ENCODE results near the gene HS1BP3.

The HS1BP3 gene

GRCh38 chr2:20650877-20651730 is at the start of gene HS1BP3:
TSS of gene HS1BP3 (minus strand) at chr2:20651098. CDS start at chr2:20651063, 35 bp downstream.
- Mint-ChIP-seq H3K27me3 (peaks cover 18% of the 10 kb centered on the region), H3K4me3 (peak within 1 kb of the TSS; percentile 87), H3K36me3 (no peaks in the 10 kb centered on the region), H3K4me1 (peaks cover 37% of the 10 kb centered on the region), H3K27ac (peak within 1 kb of the TSS; percentile 88), H3K9me3 (no peaks in the 10 kb centered on the region)
- CTCF ChIA-PET = interaction anchor here (0.6 to 3.4 kb wide), 19 partner anchors 10 to 392 kb away, joined by 3 to 39 read pairs (median 4); partner anchors contain the start of gene RHOB
- DNase-seq = peak; percentile 87

GRCh38 chr2:20698916-20699613 is 48.2 kb upstream of the HS1BP3 start:
- Mint-ChIP-seq H3K36me3 (peaks cover 5% of the 10 kb centered on the region), H3K27ac (no peak overlapping the region), H3K27me3 (no peaks in the 10 kb centered on the region), H3K4me3 (no peak overlapping the region), H3K9me3 (no peaks in the 10 kb centered on the region), H3K4me1 (peaks cover 12% of the 10 kb centered on the region)
- no peak for DNase-seq
- CTCF ChIA-PET = no interaction called here

- no peak overlapping the region for H3K27ac Mint-ChIP-seq
- no peak for DNase-seq
- H3K9me3 Mint-ChIP-seq = no peaks in the 10 kb centered on the region
- H3K4me1 Mint-ChIP-seq = peaks cover 12% of the 10 kb centered on the region
- H3K4me3 Mint-ChIP-seq = no peak overlapping the region
- no peaks in the 10 kb centered on the region for H3K27me3 Mint-ChIP-seq
- peaks cover 5% of the 10 kb centered on the region for H3K36me3 Mint-ChIP-seq
- CTCF ChIA-PET = interaction anchor here (1.5 kb wide), 1 partner anchor 266 kb away, joined by 3 read pairs; no protein-coding TSS in a partner anchor
These were observed 46.5 kb upstream of the HS1BP3 start for GRCh38 chr2:20697322-20697934.

- Mint-ChIP-seq H3K4me3 (no peak overlapping the region), H3K9me3 (no peaks in the 10 kb centered on the region), H3K27me3 (no peaks in the 10 kb centered on the region), H3K4me1 (peaks cover 12% of the 10 kb centered on the region), H3K36me3 (peaks cover 9% of the 10 kb centered on the region), H3K27ac (no peak overlapping the region)
- no peak for DNase-seq
- CTCF ChIA-PET = interaction anchor here (0.9 kb wide), 1 partner anchor 21 kb away, joined by 4 read pairs; no protein-coding TSS in a partner anchor
These were observed 45.5 kb upstream of the HS1BP3 start for GRCh38 chr2:20696366-20696765.

GRCh38 chr2:20693317-20693716 is 42.4 kb upstream of the HS1BP3 start:
- H3K36me3 Mint-ChIP-seq = peaks cover 18% of the 10 kb centered on the region
- H3K4me3 Mint-ChIP-seq = no peak overlapping the region
- no peaks in the 10 kb centered on the region for H3K27me3 Mint-ChIP-seq
- H3K27ac Mint-ChIP-seq = no peak overlapping the region
- no peaks in the 10 kb centered on the region for H3K4me1 Mint-ChIP-seq
- no peaks in the 10 kb centered on the region for H3K9me3 Mint-ChIP-seq
- no peak for DNase-seq
- CTCF ChIA-PET = no interaction called here

- CTCF ChIA-PET = interaction anchor here (0.6 kb wide), 1 partner anchor 92 kb away, joined by 3 read pairs; no protein-coding TSS in a partner anchor
- Mint-ChIP-seq H3K27me3 (no peaks in the 10 kb centered on the region), H3K9me3 (no peaks in the 10 kb centered on the region), H3K27ac (no peak overlapping the region), H3K4me1 (no peaks in the 10 kb centered on the region), H3K4me3 (no peak overlapping the region), H3K36me3 (peaks cover 24% of the 10 kb centered on the region)
- DNase-seq = no peak
These were observed 41.2 kb upstream of the HS1BP3 start for GRCh38 chr2:20692081-20692480.

- CTCF ChIA-PET = no interaction called here
- H3K27me3 Mint-ChIP-seq = no peaks in the 10 kb centered on the region
- no peak overlapping the region for H3K4me3 Mint-ChIP-seq
- DNase-seq = no peak
- no peaks in the 10 kb centered on the region for H3K9me3 Mint-ChIP-seq
- H3K36me3 Mint-ChIP-seq = peaks cover 32% of the 10 kb centered on the region
- no peak overlapping the region for H3K27ac Mint-ChIP-seq
- no peaks in the 10 kb centered on the region for H3K4me1 Mint-ChIP-seq
These were observed 40.3 kb upstream of the HS1BP3 start for GRCh38 chr2:20691076-20691734.

- Mint-ChIP-seq H3K9me3 (no peaks in the 10 kb centered on the region), H3K27me3 (no peaks in the 10 kb centered on the region), H3K4me1 (no peaks in the 10 kb centered on the region), H3K36me3 (peaks cover 42% of the 10 kb centered on the region), H3K27ac (no peak overlapping the region), H3K4me3 (no peak overlapping the region)
- DNase-seq = no peak
- CTCF ChIA-PET = no interaction called here
These were observed 38.7 kb upstream of the HS1BP3 start for GRCh38 chr2:20689428-20690264.

GRCh38 chr2:20687260-20687832 is 36.4 kb upstream of the HS1BP3 start:
- Mint-ChIP-seq H3K9me3 (no peaks in the 10 kb centered on the region), H3K27ac (peak overlapping the region; percentile 35), H3K36me3 (peaks cover 48% of the 10 kb centered on the region), H3K4me1 (peaks cover 4% of the 10 kb centered on the region), H3K4me3 (no peak overlapping the region), H3K27me3 (no peaks in the 10 kb centered on the region)
- DNase-seq = no peak
- CTCF ChIA-PET = no interaction called here

- CTCF ChIA-PET = interaction anchor here (2.3 kb wide), 1 partner anchor 23 kb away, joined by 7 read pairs; no protein-coding TSS in a partner anchor
- Mint-ChIP-seq H3K36me3 (peaks cover 47% of the 10 kb centered on the region), H3K4me1 (peaks cover 9% of the 10 kb centered on the region), H3K27me3 (no peaks in the 10 kb centered on the region), H3K4me3 (no peak overlapping the region), H3K27ac (no peak overlapping the region), H3K9me3 (no peaks in the 10 kb centered on the region)
- DNase-seq = no peak
These were observed 33.7 kb upstream of the HS1BP3 start for GRCh38 chr2:20684581-20685063.

- H3K4me3 Mint-ChIP-seq = no peak overlapping the region
- H3K27me3 Mint-ChIP-seq = no peaks in the 10 kb centered on the region
- CTCF ChIA-PET = interaction anchor here (1.3 to 1.6 kb wide), 3 partner anchors 21 to 281 kb away, joined by 5 to 8 read pairs (median 6); no protein-coding TSS in a partner anchor
- no peak for DNase-seq
- H3K36me3 Mint-ChIP-seq = peaks cover 31% of the 10 kb centered on the region
- H3K27ac Mint-ChIP-seq = peak overlapping the region; percentile 46
- peaks cover 9% of the 10 kb centered on the region for H3K4me1 Mint-ChIP-seq
- no peaks in the 10 kb centered on the region for H3K9me3 Mint-ChIP-seq
These were observed 31.4 kb upstream of the HS1BP3 start for GRCh38 chr2:20682167-20682920.

GRCh38 chr2:20680744-20681375 is 30.0 kb upstream of the HS1BP3 start:
- Mint-ChIP-seq H3K9me3 (no peaks in the 10 kb centered on the region), H3K4me3 (no peak overlapping the region), H3K4me1 (peaks cover 9% of the 10 kb centered on the region), H3K36me3 (peaks cover 21% of the 10 kb centered on the region), H3K27me3 (no peaks in the 10 kb centered on the region), H3K27ac (peak overlapping the region; percentile 4)
- DNase-seq = no peak
- CTCF ChIA-PET = interaction anchor here (1.5 kb wide), 1 partner anchor 283 kb away, joined by 6 read pairs; no protein-coding TSS in a partner anchor
